Measurements from ENCODE around the gene VIL1.

VIL1 gene

GRCh38 chr2:218501665-218502064, 82.7 kb downstream of the VIL1 start:
- no peak for DNase-seq (ENCODE audit: extremely low read depth, insufficient read length)
- no peaks in the 10 kb centered on the region for H3K27me3 ChIP-seq (replicated peaks; ENCODE audit: control insufficient read depth, insufficient read depth, low read length)
- H3K36me3 ChIP-seq (ENCODE audit: control insufficient read depth, insufficient read depth, low read length), result no peaks in the 10 kb centered on the region; the same call in 1 of the 2 replicates
- no peak for TF ChIP-seq CTCF (IDR thresholded peaks at IDR 0.05; ENCODE audit: insufficient read depth, low read length, poor library complexity, severe bottlenecking)
- H3K4me3 ChIP-seq (replicated peaks; ENCODE audit: low read depth, low read length), result no peak overlapping the region

Measured in GM06990 (cell line).